AG04449 (cell line): ENCODE measurements around the gene CXXC4.

Experiments used
- CTCF ChIA-PET: fragments of 350-600 bp; formaldehyde crosslinking; extraction: SDS; loops from one replicate; lab custom pipeline; 2021; ENCODE audit warnings: antibody characterized with exemption; lab: Yijun Ruan, JAX
- POLR2A ChIA-PET: fragments of 400-600, 350-600 bp; formaldehyde crosslinking; extraction: SDS; loops from one replicate; lab custom pipeline; 2020; ENCODE audit warnings: antibody characterized with exemption, inconsistent platforms; lab: Yijun Ruan, JAX
- DNase-seq: peaks from one replicate; pipeline ENCODE4 v3.0.0-alpha.2; 2010; ENCODE audit warnings: low read depth, low spot score
- H3K4me3 ChIP-seq: 2 replicates; pipeline ENCODE4 v1.5.1; 2011; ENCODE audit warnings: low read depth, mild to moderate bottlenecking, control low read depth, low read length
- CTCF ChIP-seq: IDR thresholded peaks from one replicate; pipeline ENCODE4 v1.5.1; 2011; ENCODE audit warnings: mild to moderate bottlenecking, moderate library complexity, low read length, control low read depth, inconsistent platforms; ENCODE audit not compliant: insufficient read depth; ENCODE audit errors: missing control alignments

CXXC4 gene

GRCh38 chr4:104420766-104421165 lies 73.9 kb downstream of the CXXC4 start:
- ChIA-PET CTCF (no interaction called here), POLR2A (no interaction called here)
- DNase-seq: no peak
- no peak for TF ChIP-seq CTCF
- no peak overlapping the region for H3K4me3 ChIP-seq
